Endodermal cell (in vitro differentiated cells): ENCODE measurements around the gene RANGAP1. TPM values are rescaled to one million over a fixed set of nuclear protein-coding genes. Genes with fewer than 3 reads are reported as not detected.

Experiments used
- DNase-seq: peaks from one replicate; pipeline ENCODE4 v3.0.0-alpha.2; 2017
- H3K27ac ChIP-seq: 2 replicates; pipeline ENCODE4 v1.5.1; 2013; ENCODE audit warnings: mild to moderate bottlenecking, low read depth, low read length, moderate library complexity
- H3K27me3 ChIP-seq: 2 replicates; pipeline ENCODE4 v1.6.1; 2013; ENCODE audit warnings: mild to moderate bottlenecking, low read length, moderate library complexity; ENCODE audit not compliant: insufficient read depth, control insufficient read depth, poor library complexity, severe bottlenecking
- H3K36me3 ChIP-seq: 2 replicates; pipeline ENCODE4 v1.7.0; 2013; ENCODE audit warnings: mild to moderate bottlenecking, low read length, moderate library complexity; ENCODE audit not compliant: control insufficient read depth, insufficient read depth
- H3K4me1 ChIP-seq: one replicate; pipeline ENCODE4 v1.7.0; 2013; ENCODE audit warnings: low read length; ENCODE audit not compliant: control insufficient read depth, insufficient read depth
- H3K4me3 ChIP-seq: 2 replicates; pipeline ENCODE4 v1.5.1; 2013; ENCODE audit warnings: mild to moderate bottlenecking, low read length, moderate library complexity
- H3K9ac ChIP-seq: 2 replicates; pipeline ENCODE4 v1.6.1; 2013; ENCODE audit warnings: mild to moderate bottlenecking, low read length, moderate library complexity; ENCODE audit not compliant: poor library complexity, severe bottlenecking; ENCODE audit errors: extremely low read depth
- H3K9me3 ChIP-seq: 2 replicates; pipeline ENCODE4 v1.6.1; 2013; ENCODE audit warnings: mild to moderate bottlenecking, low read length, moderate library complexity; ENCODE audit not compliant: control insufficient read depth
- H3K27ac Mint-ChIP-seq: 2 replicates; pipeline ENCODE4 v1.8.0; 2020; ENCODE audit warnings: mixed read lengths
- H3K27me3 Mint-ChIP-seq: 2 replicates; pipeline ENCODE4 v1.8.0; 2021; ENCODE audit warnings: mild to moderate bottlenecking, mixed read lengths; ENCODE audit not compliant: insufficient read depth
- H3K36me3 Mint-ChIP-seq: 2 replicates; pipeline ENCODE4 v1.8.0; 2020; ENCODE audit warnings: low read depth, mixed read lengths
- H3K4me1 Mint-ChIP-seq: 2 replicates; pipeline ENCODE4 v1.8.0; 2020; ENCODE audit warnings: mixed read lengths
- H3K4me3 Mint-ChIP-seq: 2 replicates; pipeline ENCODE4 v1.8.0; 2020; ENCODE audit warnings: mild to moderate bottlenecking, moderate library complexity, mixed read lengths
- H3K9me3 Mint-ChIP-seq: 2 replicates; pipeline ENCODE4 v1.8.0; 2020; ENCODE audit warnings: mild to moderate bottlenecking, mixed read lengths
- WGBS, 2 experiments: methylation state at CpG; one replicate each; pipeline versions ENCODE4 v1.1.5 to v1.1.7; 2013; ENCODE audit warnings: missing lambda C conversion rate in 2 of 2, mixed read lengths in 1 of 2; ENCODE audit not compliant: insufficient coverage in 1 of 2, insufficient read length in 1 of 2; 5-methylcytosine and 5-hydroxymethylcytosine counted together
- total RNA-seq, 2 donors: library from RNA; stranded (reverse); fragmentation: NEBNext Ultra II Directional in 1 of 2; extraction: Animal tissue kit (Norgen Biotek cat#: 25700) in 1 of 2; gene quantifications; 2 replicates in 1 of 2; 3 replicates in 1 of 2; pipeline ENCODE4 v1.2.1, GENCODE V29; 2021
- TF ChIP-seq, protein P1 (sequence below): fragments of 200-600 bp; sonication (generic); conservative IDR thresholded peaks from 2 replicates; pipeline ENCODE4 v1.5.0; 2021; ENCODE audit warnings: antibody characterized with exemption, mild to moderate bottlenecking

The RANGAP1 gene
- total RNA-seq, 2 donors from 2014 or later = 95.2 to 122 TPM

GRCh38 chr22:41238570-41239442 lies 47.2 kb downstream of the RANGAP1 start:
- H3K4me3 ChIP-seq = no peak overlapping the region
- Mint-ChIP-seq H3K9me3 (no peaks in the 10 kb centered on the region), H3K4me1 (no peaks in the 10 kb centered on the region), H3K27ac (no peak overlapping the region), H3K36me3 (no peaks in the 10 kb centered on the region), H3K27me3 (peaks cover 2% of the 10 kb centered on the region), H3K4me3 (peak overlapping the region; percentile 31)
- 95 to 96% methylated on average over 25 to 32 of the region's 32 CpGs for WGBS, 2 experiments
- no peaks in the 10 kb centered on the region for H3K36me3 ChIP-seq
- no peaks in the 10 kb centered on the region for H3K4me1 ChIP-seq
- TF ChIP-seq, protein P1, sequence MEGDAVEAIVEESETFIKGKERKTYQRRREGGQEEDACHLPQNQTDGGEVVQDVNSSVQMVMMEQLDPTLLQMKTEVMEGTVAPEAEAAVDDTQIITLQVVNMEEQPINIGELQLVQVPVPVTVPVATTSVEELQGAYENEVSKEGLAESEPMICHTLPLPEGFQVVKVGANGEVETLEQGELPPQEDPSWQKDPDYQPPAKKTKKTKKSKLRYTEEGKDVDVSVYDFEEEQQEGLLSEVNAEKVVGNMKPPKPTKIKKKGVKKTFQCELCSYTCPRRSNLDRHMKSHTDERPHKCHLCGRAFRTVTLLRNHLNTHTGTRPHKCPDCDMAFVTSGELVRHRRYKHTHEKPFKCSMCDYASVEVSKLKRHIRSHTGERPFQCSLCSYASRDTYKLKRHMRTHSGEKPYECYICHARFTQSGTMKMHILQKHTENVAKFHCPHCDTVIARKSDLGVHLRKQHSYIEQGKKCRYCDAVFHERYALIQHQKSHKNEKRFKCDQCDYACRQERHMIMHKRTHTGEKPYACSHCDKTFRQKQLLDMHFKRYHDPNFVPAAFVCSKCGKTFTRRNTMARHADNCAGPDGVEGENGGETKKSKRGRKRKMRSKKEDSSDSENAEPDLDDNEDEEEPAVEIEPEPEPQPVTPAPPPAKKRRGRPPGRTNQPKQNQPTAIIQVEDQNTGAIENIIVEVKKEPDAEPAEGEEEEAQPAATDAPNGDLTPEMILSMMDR = no peak
- H3K9ac ChIP-seq = no peak overlapping the region
- H3K27ac ChIP-seq = no peak overlapping the region
- no peak for DNase-seq
- no peaks in the 10 kb centered on the region for H3K27me3 ChIP-seq
- H3K9me3 ChIP-seq = no peaks in the 10 kb centered on the region

- Mint-ChIP-seq H3K4me1 (no peaks in the 10 kb centered on the region), H3K36me3 (no peaks in the 10 kb centered on the region), H3K9me3 (no peaks in the 10 kb centered on the region), H3K27me3 (peaks cover 2% of the 10 kb centered on the region), H3K4me3 (peak overlapping the region; percentile 43), H3K27ac (no peak overlapping the region)
- WGBS, 2 experiments = 38 to 41% methylated on average over 52 to 97 of the region's 97 CpGs
- H3K9me3 ChIP-seq = no peaks in the 10 kb centered on the region
- H3K4me1 ChIP-seq = no peaks in the 10 kb centered on the region
- no peaks in the 10 kb centered on the region for H3K27me3 ChIP-seq
- no peaks in the 10 kb centered on the region for H3K36me3 ChIP-seq
- TF ChIP-seq, protein P1 = peak; percentile 85
- DNase-seq = peak; percentile 96
- no peak overlapping the region for H3K9ac ChIP-seq
- no peak overlapping the region for H3K27ac ChIP-seq
- no peak overlapping the region for H3K4me3 ChIP-seq
Observed at GRCh38 chr22:41237707-41238569, 48.0 kb downstream of the RANGAP1 start.

DNA sequence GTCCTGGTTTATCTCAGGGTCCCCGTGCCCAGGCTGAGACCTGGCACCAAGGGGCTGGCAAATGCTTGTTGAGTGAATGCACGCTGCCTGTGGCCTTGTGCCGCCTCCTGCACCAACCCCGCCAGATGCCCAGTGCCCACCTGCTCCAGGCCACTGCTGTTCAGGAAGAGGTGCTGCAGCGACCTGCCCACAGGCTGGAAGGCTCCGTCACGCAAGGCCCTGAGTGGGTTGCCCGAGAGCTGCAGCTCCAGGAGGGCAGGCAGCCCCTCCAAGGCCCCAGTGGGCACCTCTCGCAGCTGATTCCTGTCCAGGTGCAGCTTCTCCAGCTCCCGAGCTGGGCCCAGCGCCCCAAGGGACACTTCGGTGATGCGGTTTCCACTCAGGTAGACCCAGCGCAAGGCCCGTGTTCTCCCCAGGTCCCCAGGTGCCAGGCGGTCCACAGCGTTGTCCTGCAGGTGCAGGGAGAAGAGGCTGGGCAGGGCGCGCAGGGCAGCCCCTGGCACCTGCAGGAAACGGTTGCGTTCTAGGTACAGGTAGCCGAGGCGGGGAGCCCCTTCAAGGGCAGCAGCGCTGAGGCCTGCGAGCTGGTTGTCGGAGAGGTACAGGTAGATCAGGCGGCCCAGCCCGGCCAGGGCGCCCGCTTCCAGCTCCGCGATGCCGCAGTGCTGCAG lies 48.8 kb downstream of the RANGAP1 start:
- H3K4me3 Mint-ChIP-seq = peak overlapping the region; percentile 43
- H3K27me3 Mint-ChIP-seq = peaks cover 2% of the 10 kb centered on the region

More for the DNA sequence above, 48.8 kb downstream of the RANGAP1 start:
- no peak overlapping the region for H3K27ac ChIP-seq
- 63 to 71% methylated on average over 21 to 33 of the region's 33 CpGs for WGBS, 2 experiments
- H3K4me1 Mint-ChIP-seq = peaks cover 5% of the 10 kb centered on the region
- H3K9ac ChIP-seq = no peak overlapping the region
- H3K4me1 ChIP-seq = no peaks in the 10 kb centered on the region
- no peak for DNase-seq
- H3K27ac Mint-ChIP-seq = no peak overlapping the region
- no peaks in the 10 kb centered on the region for H3K9me3 Mint-ChIP-seq
- no peaks in the 10 kb centered on the region for H3K9me3 ChIP-seq
- TF ChIP-seq, protein P1 = no peak
- no peaks in the 10 kb centered on the region for H3K36me3 ChIP-seq
- H3K36me3 Mint-ChIP-seq = no peaks in the 10 kb centered on the region
- no peaks in the 10 kb centered on the region for H3K27me3 ChIP-seq
- H3K4me3 ChIP-seq = no peak overlapping the region
